ENCODE measurements around the gene CRTC3.

DNA sequence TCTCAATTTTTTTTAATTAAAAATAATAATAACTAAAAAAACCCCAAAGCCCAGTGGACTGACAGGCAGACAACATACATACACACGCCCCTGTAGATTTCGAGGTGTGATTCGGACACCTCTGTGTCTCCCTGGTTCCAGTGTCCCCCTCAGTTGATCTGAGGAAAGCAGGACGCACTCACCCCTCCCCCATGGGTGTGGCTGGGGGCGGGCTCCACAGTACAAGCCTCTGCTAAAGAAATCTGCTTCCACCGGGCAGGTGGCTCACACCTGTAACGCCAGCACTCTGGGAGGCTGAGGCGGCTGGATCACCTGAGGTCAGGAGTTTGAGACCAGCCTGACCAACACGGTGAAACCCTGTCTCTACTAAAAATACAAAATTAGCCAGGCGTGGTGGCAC is 153.6 kb downstream of the CRTC3 start:
- TF ChIP-seq, protein P1, sequence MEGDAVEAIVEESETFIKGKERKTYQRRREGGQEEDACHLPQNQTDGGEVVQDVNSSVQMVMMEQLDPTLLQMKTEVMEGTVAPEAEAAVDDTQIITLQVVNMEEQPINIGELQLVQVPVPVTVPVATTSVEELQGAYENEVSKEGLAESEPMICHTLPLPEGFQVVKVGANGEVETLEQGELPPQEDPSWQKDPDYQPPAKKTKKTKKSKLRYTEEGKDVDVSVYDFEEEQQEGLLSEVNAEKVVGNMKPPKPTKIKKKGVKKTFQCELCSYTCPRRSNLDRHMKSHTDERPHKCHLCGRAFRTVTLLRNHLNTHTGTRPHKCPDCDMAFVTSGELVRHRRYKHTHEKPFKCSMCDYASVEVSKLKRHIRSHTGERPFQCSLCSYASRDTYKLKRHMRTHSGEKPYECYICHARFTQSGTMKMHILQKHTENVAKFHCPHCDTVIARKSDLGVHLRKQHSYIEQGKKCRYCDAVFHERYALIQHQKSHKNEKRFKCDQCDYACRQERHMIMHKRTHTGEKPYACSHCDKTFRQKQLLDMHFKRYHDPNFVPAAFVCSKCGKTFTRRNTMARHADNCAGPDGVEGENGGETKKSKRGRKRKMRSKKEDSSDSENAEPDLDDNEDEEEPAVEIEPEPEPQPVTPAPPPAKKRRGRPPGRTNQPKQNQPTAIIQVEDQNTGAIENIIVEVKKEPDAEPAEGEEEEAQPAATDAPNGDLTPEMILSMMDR (conservative IDR thresholded peaks at IDR 0.05 in 1 of 2, IDR thresholded peaks at IDR 0.05 in 1 of 2; ENCODE audit: low read depth in 1 of 2, low read length in 2 of 2), result no peak
- TF ChIP-seq EZH2 (IDR thresholded peaks at IDR 0.05; ENCODE audit: low read length, missing control alignments), result no peak

Data from fibroblast of lung (primary cell).